Sigmoid colon (tissue), 7 donors: ENCODE data around the gene HIRIP3. TPM values are rescaled to one million over a fixed set of nuclear protein-coding genes. Genes with fewer than 3 reads are reported as not detected.
A peak's percentile ranks its signal among the peaks of the same experiment; 100 is the strongest.

Source experiments
- DNase-seq: peaks from one replicate; pipeline ENCODE4 v3.0.0-alpha.2; 2019
- H3K27ac ChIP-seq, 4 donors: fragments of 200-600 bp; sonication (generic); one replicate each; pipeline ENCODE4 v1.5.1; 2016 to 2019; ENCODE audit warnings: mild to moderate bottlenecking in 1 of 4
- H3K27me3 ChIP-seq, 3 donors: fragments of 200-600 bp; sonication (generic); one replicate each; pipeline ENCODE4 v1.5.1; 2019; ENCODE audit warnings: mild to moderate bottlenecking in 1 of 3
- H3K36me3 ChIP-seq, 4 donors: fragments of 200-600 bp; sonication (generic); one replicate each; pipeline ENCODE4 v1.5.1; 2016 to 2019
- H3K4me1 ChIP-seq, 4 donors: fragments of 200-600 bp; sonication (generic); one replicate each; pipeline ENCODE4 v1.5.1; 2017 to 2019
- H3K4me3 ChIP-seq, 4 donors: fragments of 200-600 bp; sonication (generic); one replicate each; pipeline ENCODE4 v1.5.1; 2017 to 2019; ENCODE audit warnings: mild to moderate bottlenecking in 2 of 4, moderate library complexity in 1 of 4
- H3K9me3 ChIP-seq, 4 donors: fragments of 200-600 bp in 3 of 4; sonication (generic) in 3 of 4; one replicate each; pipeline versions ENCODE4 v1.5.1 to v1.6.1; 2013 to 2019
- CTCF ChIP-seq, 4 experiments: fragments of 450-650 bp in 3 of 4; fragments of 200-600 bp in 1 of 4; IDR thresholded peaks; one replicate each; pipeline ENCODE4 v1.5.1; 2016 to 2019; ENCODE audit warnings: antibody characterized with exemption in 4 of 4, mild to moderate bottlenecking in 3 of 4, moderate library complexity in 2 of 4
- EP300 ChIP-seq, 4 donors: sonication (generic); formaldehyde crosslinking; IDR thresholded peaks; one replicate each; pipeline ENCODE4 v1.6.1; 2017; ENCODE audit warnings: antibody characterized with exemption in 4 of 4
- POLR2A ChIP-seq, 2 donors: fragments of 450-650 bp; IDR thresholded peaks; one replicate each; pipeline ENCODE4 v1.6.1; 2016; ENCODE audit warnings: antibody characterized with exemption in 2 of 2, mild to moderate bottlenecking in 2 of 2, moderate library complexity in 2 of 2
- POLR2AphosphoS5 ChIP-seq, 4 donors: sonication (generic); formaldehyde crosslinking; IDR thresholded peaks; one replicate each; pipeline ENCODE4 v1.6.1; 2017; ENCODE audit warnings: antibody characterized with exemption in 4 of 4
- WGBS, 2 donors: extraction: QIAGEN DNeasy Blood & Tissue Kit; methylation state at CpG; one replicate each; pipeline ENCODE4 v1.1.7; 2013; 5-methylcytosine and 5-hydroxymethylcytosine counted together
- intact Hi-C: fragments of 100-400 bp; cut with DNase I; formaldehyde crosslinking; loops from one replicate; pipeline ENCODE4 v1.15.1; 2023
- polyA plus RNA-seq, 3 donors: library from polyadenylated mRNA; stranded (reverse); fragments of 200-250 nt; gene quantifications; one replicate each; pipeline ENCODE4 v1.2.3, GENCODE V29; 2013
- total RNA-seq, 4 donors: library from RNA; depleted of rRNA; stranded (reverse); fragments of >200 nt; gene quantifications; one replicate each; pipeline ENCODE4 v1.1.0, GENCODE V29; 2016
- donor health status: healthy with polysubstance abuse.
- donor health status: Bipolar disorder and iron deficiency.
- donor health status: healthy.

HIRIP3 gene
- total and polyA plus RNA-seq, 7 donors: 9.0 to 22.7 (median 15.8) TPM

DNA sequence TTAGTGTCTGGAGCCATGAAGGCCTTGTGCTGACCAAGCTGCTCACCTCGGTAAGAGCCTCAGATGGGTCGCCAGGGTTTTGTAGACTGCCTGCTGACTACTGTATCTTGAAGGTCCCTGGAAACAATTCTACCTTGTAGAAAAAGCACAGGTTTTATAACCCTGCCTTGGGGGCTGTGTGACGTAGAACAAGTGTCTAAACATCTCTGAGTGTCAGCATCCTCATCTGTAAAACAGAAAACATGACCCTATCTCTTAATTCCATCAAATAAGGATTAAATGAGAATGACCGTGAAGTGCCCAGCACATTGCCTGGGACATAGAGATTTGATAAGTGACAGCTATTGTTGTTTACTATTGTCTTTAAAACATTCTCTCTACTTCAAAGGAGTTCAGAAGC is 27.2 kb downstream of the HIRIP3 start:
- intact Hi-C loops: no loop called here
- Histone ChIP-seq H3K27ac (no peak overlapping the region), H3K27me3 (no peaks in the 10 kb centered on the region), H3K4me3 (no peak overlapping the region), H3K4me1 (peaks cover 0 to 6% (median 2%) of the 10 kb centered on the region in 4 donors), H3K9me3 (no peaks in the 10 kb centered on the region), H3K36me3 (peaks cover 10 to 45% (median 12%) of the 10 kb centered on the region in 4 donors)
- WGBS, 2 donors: 92 to 95% methylated on average over 4 of the region's 4 CpGs
- no peak for TF ChIP-seq POLR2AphosphoS5 (IDR thresholded peaks at IDR 0.05)
- no peak for TF ChIP-seq EP300 (IDR thresholded peaks at IDR 0.05)
- TF ChIP-seq POLR2A (IDR thresholded peaks at IDR 0.05): no peak
- no peak for TF ChIP-seq CTCF (IDR thresholded peaks at IDR 0.05)
- DNase-seq: no peak

GRCh38 chr16:29963021-29963743 is 32.2 kb downstream of the HIRIP3 start:
- WGBS, 2 donors: 76 to 86% methylated on average over 14 of the region's 14 CpGs
- Histone ChIP-seq H3K36me3 (peaks cover 4 to 10% (median 4%) of the 10 kb centered on the region in 4 donors), H3K4me3 (peak overlapping the region in 3 of 4 donors; percentile 64 to 91 (median 77)), H3K9me3 (no peaks in the 10 kb centered on the region), H3K27me3 (no peaks in the 10 kb centered on the region), H3K4me1 (peaks cover 0 to 18% (median 17%) of the 10 kb centered on the region in 4 donors), H3K27ac (peak overlapping the region; percentile 90 to 96 (median 94))
- TF ChIP-seq POLR2A (IDR thresholded peaks at IDR 0.05): no peak
- TF ChIP-seq CTCF (IDR thresholded peaks at IDR 0.05): no peak
- TF ChIP-seq EP300 (IDR thresholded peaks at IDR 0.05): no peak
- no peak for TF ChIP-seq POLR2AphosphoS5 (IDR thresholded peaks at IDR 0.05)
- no peak for DNase-seq
- intact Hi-C loops: loop anchor here (2.0 kb wide), 1 partner anchor 32 kb away; the partner anchor contains the start of gene HIRIP3

- peaks cover 0 to 5% (median 0%) of the 10 kb centered on the region in 4 donors for H3K36me3 ChIP-seq
- intact Hi-C loops: loop anchor here (2.0 kb wide), 1 partner anchor 32 kb away; the partner anchor contains the start of gene HIRIP3
- 1 to 7% methylated on average over 18 of the region's 18 CpGs for WGBS, 2 donors
- DNase-seq: no peak
- H3K4me1 ChIP-seq: peaks cover 0 to 18% (median 17%) of the 10 kb centered on the region in 4 donors
- TF ChIP-seq POLR2AphosphoS5 (IDR thresholded peaks at IDR 0.05): peak in 2 of 4 donors; percentile 15 to 34
- no peak for TF ChIP-seq EP300 (IDR thresholded peaks at IDR 0.05)
- H3K27me3 ChIP-seq: no peaks in the 10 kb centered on the region
- H3K4me3 ChIP-seq: peak overlapping the region; percentile 64 to 91 (median 80)
- peak overlapping the region; percentile 90 to 96 (median 94) for H3K27ac ChIP-seq
- H3K9me3 ChIP-seq: no peaks in the 10 kb centered on the region
Observed at GRCh38 chr16:29962344-29962994, 32.9 kb downstream of the HIRIP3 start.

- WGBS, 2 donors: 0 to 1% methylated on average over 75 of the region's 75 CpGs
- Histone ChIP-seq H3K27ac (peak within 1 kb of the TSS; percentile 90 to 96 (median 94)), H3K36me3 (peaks cover 0 to 5% (median 0%) of the 10 kb centered on the region in 4 donors), H3K4me3 (peak within 1 kb of the TSS; percentile 64 to 91 (median 80)), H3K9me3 (no peaks in the 10 kb centered on the region), H3K27me3 (no peaks in the 10 kb centered on the region), H3K4me1 (peaks cover 0 to 18% (median 17%) of the 10 kb centered on the region in 4 donors)
- peak; percentile 96 for DNase-seq
- TF ChIP-seq EP300 (IDR thresholded peaks at IDR 0.05) (no peak), CTCF (IDR thresholded peaks at IDR 0.05) (peak; percentile 57 to 78 (median 68)), POLR2AphosphoS5 (IDR thresholded peaks at IDR 0.05) (peak; percentile 69 to 90 (median 83)), POLR2A (IDR thresholded peaks at IDR 0.05) (peak; percentile 33 to 58)
- intact Hi-C loops: loop anchor here (2.0 kb wide), 2 partner anchors 33 to 35 kb away; partner anchors contain the start of genes HIRIP3 and KCTD13
Observed at GRCh38 chr16:29961479-29962343, 33.7 kb downstream of the HIRIP3 start, which contains the start of gene TMEM219. Gene TMEM219 (plus strand): TSS chr16:29962079. CDS start chr16:29963144, 1,065 bp downstream.
